Measurements from ENCODE around the gene MBD2. TPM values are rescaled to one million over a fixed set of nuclear protein-coding genes. Genes with fewer than 3 reads are reported as not detected.

The MBD2 gene
- total and polyA plus RNA-seq, 2 donors (not counting 1 experiment from before 2014, with no cell fraction given) = 32.5 to 43.8 TPM

DNA sequence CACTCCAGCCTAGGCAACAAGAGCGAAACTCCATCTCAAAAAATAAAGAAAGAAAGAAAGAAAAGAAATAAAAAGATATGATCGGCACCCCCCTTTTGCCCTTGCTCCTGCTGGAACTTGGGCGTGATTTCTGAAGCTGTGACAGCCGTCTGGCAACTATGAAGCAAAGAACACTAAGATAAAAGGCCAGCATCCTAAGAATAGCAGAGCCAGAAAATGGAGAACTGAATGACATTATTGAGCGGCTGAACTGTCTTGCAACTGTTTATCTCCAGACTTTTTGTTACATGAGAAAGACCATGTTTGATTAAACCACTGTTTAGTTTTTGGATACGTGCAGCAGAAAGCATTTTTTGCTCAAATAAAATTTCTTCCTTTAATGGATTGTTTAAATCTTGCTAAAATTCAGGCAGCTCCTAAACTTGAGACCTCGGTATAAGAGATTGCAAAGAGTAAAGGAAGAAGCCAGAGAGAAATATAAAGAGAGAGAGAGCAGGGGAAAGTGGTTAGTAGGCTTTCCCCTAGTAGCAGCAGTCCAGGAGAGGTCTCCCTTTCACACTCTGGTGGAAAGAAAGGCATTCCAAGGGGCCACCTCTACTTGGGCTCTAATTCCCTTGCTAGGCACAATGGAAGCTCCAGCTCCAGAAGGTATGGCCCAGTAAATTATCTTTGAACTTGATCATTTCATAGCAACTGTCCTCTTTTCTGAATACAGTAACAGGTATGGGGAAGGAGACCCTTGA is 8.2 kb upstream of the MBD2 start:
- Histone ChIP-seq H3K79me2 (ENCODE audit: control insufficient read depth, insufficient read depth, low read length) (no peaks in the 10 kb centered on the region), H3K9ac (ENCODE audit: insufficient read depth, low read length) (no peak overlapping the region), H3K4me3 (replicated peaks in 1 of 4; ENCODE audit: control extremely low read depth in 1 of 4, insufficient read depth in 1 of 4, low read depth in 3 of 4, low read length in 4 of 4) (no peak overlapping the region), H3K27me3 (ENCODE audit: control insufficient read depth, insufficient read depth, low read length) (no peaks in the 10 kb centered on the region), H3K4me1 (ENCODE audit: control insufficient read depth, extremely low read depth, insufficient read depth, low read length) (no peaks in the 10 kb centered on the region), H3K4me2 (ENCODE audit: extremely low read depth, insufficient read depth, low read length) (no peak overlapping the region), H4K20me1 (ENCODE audit: control insufficient read depth, extremely low read depth, insufficient read depth, low read length) (no peaks in the 10 kb centered on the region), H3K36me3 (ENCODE audit: control insufficient read depth, insufficient read depth, low read length) (no peaks in the 10 kb centered on the region), H3K9me3 (ENCODE audit: control insufficient read depth, insufficient read depth, low read depth, low read length) (no peaks in the 10 kb centered on the region), H3K27ac (ENCODE audit: insufficient read depth, low read length) (no peak overlapping the region), H2AFZ (ENCODE audit: low read length) (no peak overlapping the region)
- no peak for DNase-seq (ENCODE audit: low read depth in 2 of 2)
- TF ChIP-seq, protein P1, sequence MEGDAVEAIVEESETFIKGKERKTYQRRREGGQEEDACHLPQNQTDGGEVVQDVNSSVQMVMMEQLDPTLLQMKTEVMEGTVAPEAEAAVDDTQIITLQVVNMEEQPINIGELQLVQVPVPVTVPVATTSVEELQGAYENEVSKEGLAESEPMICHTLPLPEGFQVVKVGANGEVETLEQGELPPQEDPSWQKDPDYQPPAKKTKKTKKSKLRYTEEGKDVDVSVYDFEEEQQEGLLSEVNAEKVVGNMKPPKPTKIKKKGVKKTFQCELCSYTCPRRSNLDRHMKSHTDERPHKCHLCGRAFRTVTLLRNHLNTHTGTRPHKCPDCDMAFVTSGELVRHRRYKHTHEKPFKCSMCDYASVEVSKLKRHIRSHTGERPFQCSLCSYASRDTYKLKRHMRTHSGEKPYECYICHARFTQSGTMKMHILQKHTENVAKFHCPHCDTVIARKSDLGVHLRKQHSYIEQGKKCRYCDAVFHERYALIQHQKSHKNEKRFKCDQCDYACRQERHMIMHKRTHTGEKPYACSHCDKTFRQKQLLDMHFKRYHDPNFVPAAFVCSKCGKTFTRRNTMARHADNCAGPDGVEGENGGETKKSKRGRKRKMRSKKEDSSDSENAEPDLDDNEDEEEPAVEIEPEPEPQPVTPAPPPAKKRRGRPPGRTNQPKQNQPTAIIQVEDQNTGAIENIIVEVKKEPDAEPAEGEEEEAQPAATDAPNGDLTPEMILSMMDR (conservative IDR thresholded peaks at IDR 0.05 in 1 of 2, IDR thresholded peaks at IDR 0.05 in 1 of 2; ENCODE audit: low read depth in 1 of 2, low read length in 2 of 2) = no peak
- no peak for TF ChIP-seq EZH2 (IDR thresholded peaks at IDR 0.05; ENCODE audit: low read length, missing control alignments)

DNA sequence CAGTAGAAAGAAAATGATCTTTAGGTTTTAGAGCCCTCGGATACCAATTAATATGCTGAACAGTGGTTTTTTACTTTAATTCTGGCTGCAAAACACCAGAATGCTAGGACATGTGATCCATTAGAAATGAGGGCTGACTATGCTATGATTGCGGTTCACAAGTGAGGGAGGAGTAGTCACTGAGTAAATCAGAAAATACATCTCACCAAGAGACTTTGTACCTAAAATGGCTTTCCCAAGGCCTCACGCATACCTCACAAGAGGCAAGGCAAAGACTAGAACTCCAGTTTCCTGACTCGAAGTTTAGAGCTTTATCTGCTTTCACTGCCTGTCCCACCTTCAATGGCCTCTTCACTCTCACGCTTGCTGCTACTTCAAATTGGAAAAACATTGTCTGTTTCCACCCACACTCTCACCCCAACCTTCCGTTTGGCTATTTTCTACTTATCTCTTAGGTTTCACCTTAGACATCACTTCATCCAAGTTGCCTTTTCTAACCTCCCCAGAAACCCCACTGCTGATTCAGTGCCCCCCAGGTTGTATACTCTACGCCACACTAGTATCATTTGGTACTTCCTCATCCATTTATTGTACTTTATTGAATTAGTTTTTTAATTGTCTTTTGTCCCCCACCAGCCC is 5.1 kb upstream of the MBD2 start:
- no peak overlapping the region for H3K27ac ChIP-seq (ENCODE audit: insufficient read depth, low read length)
- H3K9me3 ChIP-seq (ENCODE audit: control insufficient read depth, insufficient read depth, low read depth, low read length) = no peaks in the 10 kb centered on the region
- no peaks in the 10 kb centered on the region for H3K4me1 ChIP-seq (ENCODE audit: control insufficient read depth, extremely low read depth, insufficient read depth, low read length)
- no peaks in the 10 kb centered on the region for H3K79me2 ChIP-seq (ENCODE audit: control insufficient read depth, insufficient read depth, low read length)
- no peak for DNase-seq (ENCODE audit: low read depth in 2 of 2)
- H3K4me2 ChIP-seq (ENCODE audit: extremely low read depth, insufficient read depth, low read length) = no peak overlapping the region
- no peak overlapping the region for H2AFZ ChIP-seq (ENCODE audit: low read length)
- H3K27me3 ChIP-seq (ENCODE audit: control insufficient read depth, insufficient read depth, low read length) = no peaks in the 10 kb centered on the region
- no peak overlapping the region for H3K9ac ChIP-seq (ENCODE audit: insufficient read depth, low read length)
- TF ChIP-seq EZH2 (IDR thresholded peaks at IDR 0.05; ENCODE audit: low read length, missing control alignments) = no peak
- H3K36me3 ChIP-seq (ENCODE audit: control insufficient read depth, insufficient read depth, low read length) = no peaks in the 10 kb centered on the region
- H3K4me3 ChIP-seq (replicated peaks in 1 of 4; ENCODE audit: control extremely low read depth in 1 of 4, insufficient read depth in 1 of 4, low read depth in 3 of 4, low read length in 4 of 4) = no peak overlapping the region
- H4K20me1 ChIP-seq (ENCODE audit: control insufficient read depth, extremely low read depth, insufficient read depth, low read length) = no peaks in the 10 kb centered on the region

DNA sequence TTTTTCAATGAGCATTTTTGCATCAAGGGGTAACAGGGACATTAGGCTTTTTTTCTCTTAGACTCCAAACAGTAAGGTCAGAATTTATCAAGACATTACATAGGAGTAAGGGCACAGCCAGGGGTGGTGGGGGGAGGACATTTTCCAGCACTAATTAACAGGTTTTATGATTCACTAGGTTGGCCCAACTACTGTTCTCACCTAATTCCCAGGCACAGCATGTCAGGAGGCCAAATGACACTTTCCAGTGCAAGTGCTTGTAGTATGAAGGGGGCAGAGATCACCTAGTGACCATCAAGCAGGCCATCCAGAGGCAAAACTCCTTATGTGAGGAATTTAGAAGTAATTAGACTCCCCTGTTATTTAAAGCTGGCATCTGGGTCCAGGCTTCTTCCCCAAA is 3.9 kb upstream of the MBD2 start:
- peaks cover 4% of the 10 kb centered on the region for H3K79me2 ChIP-seq (ENCODE audit: control insufficient read depth, insufficient read depth, low read length)
- H3K4me3 ChIP-seq (replicated peaks in 1 of 4; ENCODE audit: control extremely low read depth in 1 of 4, insufficient read depth in 1 of 4, low read depth in 3 of 4, low read length in 4 of 4) = no peak overlapping the region
- H4K20me1 ChIP-seq (ENCODE audit: control insufficient read depth, extremely low read depth, insufficient read depth, low read length) = no peaks in the 10 kb centered on the region
- no peaks in the 10 kb centered on the region for H3K4me1 ChIP-seq (ENCODE audit: control insufficient read depth, extremely low read depth, insufficient read depth, low read length)
- no peaks in the 10 kb centered on the region for H3K36me3 ChIP-seq (ENCODE audit: control insufficient read depth, insufficient read depth, low read length)
- no peak for DNase-seq (ENCODE audit: low read depth in 2 of 2)
- TF ChIP-seq EZH2 (IDR thresholded peaks at IDR 0.05; ENCODE audit: low read length, missing control alignments) = no peak
- TF ChIP-seq, protein P1 (conservative IDR thresholded peaks at IDR 0.05 in 1 of 2, IDR thresholded peaks at IDR 0.05 in 1 of 2; ENCODE audit: low read depth in 1 of 2, low read length in 2 of 2) = no peak
- H2AFZ ChIP-seq (ENCODE audit: low read length) = no peak overlapping the region
- H3K9me3 ChIP-seq (ENCODE audit: control insufficient read depth, insufficient read depth, low read depth, low read length) = no peaks in the 10 kb centered on the region
- no peak overlapping the region for H3K9ac ChIP-seq (ENCODE audit: insufficient read depth, low read length)
- H3K27me3 ChIP-seq (ENCODE audit: control insufficient read depth, insufficient read depth, low read length) = no peaks in the 10 kb centered on the region
- no peak overlapping the region for H3K4me2 ChIP-seq (ENCODE audit: extremely low read depth, insufficient read depth, low read length)
- no peak overlapping the region for H3K27ac ChIP-seq (ENCODE audit: insufficient read depth, low read length)

All from fibroblast of lung (primary cell).